ENCODE data around the gene CEP131.

Gene CEP131

GRCh38 chr17:81259058-81259605 is 36.4 kb upstream of the CEP131 start:
- Histone ChIP-seq H3K9me3 (replicated peaks; ENCODE audit: low read length) (no peaks in the 10 kb centered on the region), H3K4me3 (ENCODE audit: low read length) (no peak overlapping the region), H3K4me1 (ENCODE audit: control insufficient read depth, insufficient read depth, low read length) (peaks cover 27% of the 10 kb centered on the region), H3K9ac (ENCODE audit: low read depth, low read length) (no peak overlapping the region), H3K4me2 (ENCODE audit: low read length) (no peak overlapping the region), H3K36me3 (ENCODE audit: insufficient read depth, low read length) (peaks cover 40% of the 10 kb centered on the region), H3K27me3 (ENCODE audit: control insufficient read depth, insufficient read depth, low read length) (no peaks in the 10 kb centered on the region)

- Histone ChIP-seq H3K36me3 (ENCODE audit: insufficient read depth, low read length) (peaks cover 37% of the 10 kb centered on the region), H3K27me3 (ENCODE audit: control insufficient read depth, insufficient read depth, low read length) (no peaks in the 10 kb centered on the region), H3K4me2 (ENCODE audit: low read length) (no peak overlapping the region), H3K9me3 (replicated peaks; ENCODE audit: low read length) (no peaks in the 10 kb centered on the region), H3K9ac (ENCODE audit: low read depth, low read length) (no peak overlapping the region), H3K4me1 (ENCODE audit: control insufficient read depth, insufficient read depth, low read length) (peaks cover 27% of the 10 kb centered on the region), H3K4me3 (ENCODE audit: low read length) (no peak overlapping the region)
Measured at GRCh38 chr17:81258292-81258691, 35.5 kb upstream of the CEP131 start.

- Histone ChIP-seq H3K4me3 (ENCODE audit: low read length) (no peak overlapping the region), H3K36me3 (ENCODE audit: insufficient read depth, low read length) (peaks cover 37% of the 10 kb centered on the region), H3K9ac (ENCODE audit: low read depth, low read length) (no peak overlapping the region), H3K4me2 (ENCODE audit: low read length) (no peak overlapping the region), H3K4me1 (ENCODE audit: control insufficient read depth, insufficient read depth, low read length) (peaks cover 31% of the 10 kb centered on the region), H3K27me3 (ENCODE audit: control insufficient read depth, insufficient read depth, low read length) (no peaks in the 10 kb centered on the region), H3K9me3 (replicated peaks; ENCODE audit: low read length) (no peaks in the 10 kb centered on the region)
Measured at GRCh38 chr17:81257533-81257932, 34.8 kb upstream of the CEP131 start.

- no peak overlapping the region for H3K4me3 ChIP-seq (ENCODE audit: low read length)
- peak overlapping the region; percentile 33 for H3K4me2 ChIP-seq (ENCODE audit: low read length)
- peaks cover 31% of the 10 kb centered on the region for H3K4me1 ChIP-seq (ENCODE audit: control insufficient read depth, insufficient read depth, low read length)
Measured at GRCh38 chr17:81256616-81257015, 33.9 kb upstream of the CEP131 start.

GRCh38 chr17:81254955-81255717 is 32.4 kb upstream of the CEP131 start:
- peaks cover 31% of the 10 kb centered on the region for H3K4me1 ChIP-seq (ENCODE audit: control insufficient read depth, insufficient read depth, low read length)

More at GRCh38 chr17:81256616-81257015, 33.9 kb upstream of the CEP131 start:
- Histone ChIP-seq H3K36me3 (ENCODE audit: insufficient read depth, low read length) (peaks cover 34% of the 10 kb centered on the region), H3K9ac (ENCODE audit: low read depth, low read length) (no peak overlapping the region), H3K27me3 (ENCODE audit: control insufficient read depth, insufficient read depth, low read length) (no peaks in the 10 kb centered on the region), H3K9me3 (replicated peaks; ENCODE audit: low read length) (no peaks in the 10 kb centered on the region)

GRCh38 chr17:81253358-81254131 is 30.8 kb upstream of the CEP131 start:
- Histone ChIP-seq H3K4me2 (ENCODE audit: low read length) (no peak overlapping the region), H3K36me3 (ENCODE audit: insufficient read depth, low read length) (peaks cover 30% of the 10 kb centered on the region), H3K9ac (ENCODE audit: low read depth, low read length) (no peak overlapping the region), H3K4me1 (ENCODE audit: control insufficient read depth, insufficient read depth, low read length) (peaks cover 31% of the 10 kb centered on the region), H3K4me3 (ENCODE audit: low read length) (no peak overlapping the region), H3K27me3 (ENCODE audit: control insufficient read depth, insufficient read depth, low read length) (no peaks in the 10 kb centered on the region), H3K9me3 (replicated peaks; ENCODE audit: low read length) (no peaks in the 10 kb centered on the region)

More at GRCh38 chr17:81254955-81255717, 32.4 kb upstream of the CEP131 start:
- Histone ChIP-seq H3K4me3 (ENCODE audit: low read length) (peak overlapping the region; percentile 7), H3K4me2 (ENCODE audit: low read length) (peak overlapping the region; percentile 54), H3K27me3 (ENCODE audit: control insufficient read depth, insufficient read depth, low read length) (no peaks in the 10 kb centered on the region), H3K9me3 (replicated peaks; ENCODE audit: low read length) (no peaks in the 10 kb centered on the region), H3K36me3 (ENCODE audit: insufficient read depth, low read length) (peaks cover 35% of the 10 kb centered on the region), H3K9ac (ENCODE audit: low read depth, low read length) (peak overlapping the region; percentile 4)

GRCh38 chr17:81252987-81253329 is 30.2 kb upstream of the CEP131 start:
- Histone ChIP-seq H3K9ac (ENCODE audit: low read depth, low read length) (no peak overlapping the region), H3K9me3 (replicated peaks; ENCODE audit: low read length) (no peaks in the 10 kb centered on the region), H3K4me2 (ENCODE audit: low read length) (no peak overlapping the region), H3K4me1 (ENCODE audit: control insufficient read depth, insufficient read depth, low read length) (peaks cover 31% of the 10 kb centered on the region), H3K36me3 (ENCODE audit: insufficient read depth, low read length) (peaks cover 27% of the 10 kb centered on the region), H3K4me3 (ENCODE audit: low read length) (no peak overlapping the region), H3K27me3 (ENCODE audit: control insufficient read depth, insufficient read depth, low read length) (no peaks in the 10 kb centered on the region)

- H3K27me3 ChIP-seq (ENCODE audit: control insufficient read depth, insufficient read depth, low read length), result no peaks in the 10 kb centered on the region
- H3K36me3 ChIP-seq (ENCODE audit: insufficient read depth, low read length), result peaks cover 27% of the 10 kb centered on the region
- no peak overlapping the region for H3K4me3 ChIP-seq (ENCODE audit: low read length)
- no peak overlapping the region for H3K4me2 ChIP-seq (ENCODE audit: low read length)
- peaks cover 31% of the 10 kb centered on the region for H3K4me1 ChIP-seq (ENCODE audit: control insufficient read depth, insufficient read depth, low read length)
- H3K9me3 ChIP-seq (replicated peaks; ENCODE audit: low read length), result no peaks in the 10 kb centered on the region
- no peak overlapping the region for H3K9ac ChIP-seq (ENCODE audit: low read depth, low read length)
Measured at GRCh38 chr17:81252326-81252986, 29.7 kb upstream of the CEP131 start.

- Histone ChIP-seq H3K9me3 (replicated peaks; ENCODE audit: low read length) (no peaks in the 10 kb centered on the region), H3K4me2 (ENCODE audit: low read length) (no peak overlapping the region), H3K27me3 (ENCODE audit: control insufficient read depth, insufficient read depth, low read length) (no peaks in the 10 kb centered on the region), H3K4me1 (ENCODE audit: control insufficient read depth, insufficient read depth, low read length) (peaks cover 27% of the 10 kb centered on the region), H3K36me3 (ENCODE audit: insufficient read depth, low read length) (peaks cover 27% of the 10 kb centered on the region), H3K4me3 (ENCODE audit: low read length) (no peak overlapping the region), H3K9ac (ENCODE audit: low read depth, low read length) (no peak overlapping the region)
Measured at GRCh38 chr17:81251709-81252301, 29.0 kb upstream of the CEP131 start.

GRCh38 chr17:81251094-81251708 is 28.4 kb upstream of the CEP131 start:
- Histone ChIP-seq H3K9ac (ENCODE audit: low read depth, low read length) (no peak overlapping the region), H3K9me3 (replicated peaks; ENCODE audit: low read length) (no peaks in the 10 kb centered on the region), H3K4me2 (ENCODE audit: low read length) (no peak overlapping the region), H3K4me3 (ENCODE audit: low read length) (no peak overlapping the region), H3K27me3 (ENCODE audit: control insufficient read depth, insufficient read depth, low read length) (no peaks in the 10 kb centered on the region), H3K4me1 (ENCODE audit: control insufficient read depth, insufficient read depth, low read length) (peaks cover 22% of the 10 kb centered on the region), H3K36me3 (ENCODE audit: insufficient read depth, low read length) (peaks cover 27% of the 10 kb centered on the region)
